ENCODE results near the gene PYROXD2. TPM values are rescaled to one million over a fixed set of nuclear protein-coding genes. Genes with fewer than 3 reads are reported as not detected.
"Not testable (repeated sequence)": the region's sequence is repeated elsewhere in the genome, so short reads cannot be mapped to it uniquely, and the experiment has no call there.

The PYROXD2 gene
- total RNA-seq, 1 donor from 2014 or later, result 5.0 TPM

GRCh38 chr10:98384531-98385133 is 30.4 kb downstream of the PYROXD2 start:
- Mint-ChIP-seq H3K4me1 (peaks cover 3% of the 10 kb centered on the region), H3K9me3 (no peaks in the 10 kb centered on the region), H3K36me3 (ENCODE audit: low read depth) (no peaks in the 10 kb centered on the region), H3K27ac (ENCODE audit: unreplicated experiment) (no peak overlapping the region), H3K27me3 (ENCODE audit: low read depth) (no peaks in the 10 kb centered on the region), H3K4me3 (no peak overlapping the region)
- TF ChIP-seq CTCF (conservative IDR thresholded peaks at IDR 0.05), result no peak
- DNase-seq (ENCODE audit: low read depth, low spot score), result no peak

GRCh38 chr10:98383869-98384268 is 31.1 kb downstream of the PYROXD2 start:
- H3K27ac Mint-ChIP-seq (ENCODE audit: unreplicated experiment), result no peak overlapping the region

GRCh38 chr10:98383134-98383667 is 31.8 kb downstream of the PYROXD2 start:
- H3K9me3 Mint-ChIP-seq; H3K36me3 Mint-ChIP-seq (ENCODE audit: low read depth); H3K27me3 Mint-ChIP-seq (ENCODE audit: low read depth); H3K4me3 Mint-ChIP-seq; H3K4me1 Mint-ChIP-seq; DNase-seq (ENCODE audit: low read depth, low spot score); H3K27ac Mint-ChIP-seq (ENCODE audit: unreplicated experiment): not testable (repeated sequence)

More at GRCh38 chr10:98383869-98384268, 31.1 kb downstream of the PYROXD2 start:
- no peaks in the 10 kb centered on the region for H3K36me3 Mint-ChIP-seq (ENCODE audit: low read depth)
- no peak for TF ChIP-seq CTCF (conservative IDR thresholded peaks at IDR 0.05)
- no peak for DNase-seq (ENCODE audit: low read depth, low spot score)
- no peaks in the 10 kb centered on the region for H3K9me3 Mint-ChIP-seq
- no peak overlapping the region for H3K4me3 Mint-ChIP-seq
- peaks cover 3% of the 10 kb centered on the region for H3K4me1 Mint-ChIP-seq
- H3K27me3 Mint-ChIP-seq (ENCODE audit: low read depth), result no peaks in the 10 kb centered on the region

GRCh38 chr10:98382691-98383101 is 32.3 kb downstream of the PYROXD2 start:
- Mint-ChIP-seq H3K4me3 (no peak overlapping the region), H3K4me1 (peaks cover 3% of the 10 kb centered on the region), H3K36me3 (ENCODE audit: low read depth) (no peaks in the 10 kb centered on the region), H3K9me3 (no peaks in the 10 kb centered on the region), H3K27ac (ENCODE audit: unreplicated experiment) (no peak overlapping the region), H3K27me3 (ENCODE audit: low read depth) (no peaks in the 10 kb centered on the region)
- no peak for DNase-seq (ENCODE audit: low read depth, low spot score)
- TF ChIP-seq CTCF (conservative IDR thresholded peaks at IDR 0.05), result no peak

GRCh38 chr10:98380493-98381339 is 34.3 kb downstream of the PYROXD2 start:
- no peaks in the 10 kb centered on the region for H3K9me3 Mint-ChIP-seq
- H3K27me3 Mint-ChIP-seq (ENCODE audit: low read depth), result peaks cover 2% of the 10 kb centered on the region
- H3K4me1 Mint-ChIP-seq, result peaks cover 3% of the 10 kb centered on the region
- H3K27ac Mint-ChIP-seq (ENCODE audit: unreplicated experiment), result no peak overlapping the region
- no peaks in the 10 kb centered on the region for H3K36me3 Mint-ChIP-seq (ENCODE audit: low read depth)
- no peak for TF ChIP-seq CTCF (conservative IDR thresholded peaks at IDR 0.05)
- no peak for DNase-seq (ENCODE audit: low read depth, low spot score)
- H3K4me3 Mint-ChIP-seq, result no peak overlapping the region

GRCh38 chr10:98378722-98379121 is 36.3 kb downstream of the PYROXD2 start:
- no peak overlapping the region for H3K27ac Mint-ChIP-seq (ENCODE audit: unreplicated experiment)
- H3K36me3 Mint-ChIP-seq (ENCODE audit: low read depth), result no peaks in the 10 kb centered on the region
- H3K4me1 Mint-ChIP-seq, result peaks cover 3% of the 10 kb centered on the region
- no peaks in the 10 kb centered on the region for H3K9me3 Mint-ChIP-seq
- TF ChIP-seq CTCF (conservative IDR thresholded peaks at IDR 0.05), result no peak
- H3K4me3 Mint-ChIP-seq, result no peak overlapping the region
- no peak for DNase-seq (ENCODE audit: low read depth, low spot score)
- H3K27me3 Mint-ChIP-seq (ENCODE audit: low read depth), result peaks cover 5% of the 10 kb centered on the region

Measured in neural crest cell (in vitro differentiated cells).